ENCODE data around the gene OR2Y1. TPM values are rescaled to one million over a fixed set of nuclear protein-coding genes. Genes with fewer than 3 reads are reported as not detected.

Gene OR2Y1
- total RNA-seq, 4 donors from 2014 or later = not detected

DNA sequence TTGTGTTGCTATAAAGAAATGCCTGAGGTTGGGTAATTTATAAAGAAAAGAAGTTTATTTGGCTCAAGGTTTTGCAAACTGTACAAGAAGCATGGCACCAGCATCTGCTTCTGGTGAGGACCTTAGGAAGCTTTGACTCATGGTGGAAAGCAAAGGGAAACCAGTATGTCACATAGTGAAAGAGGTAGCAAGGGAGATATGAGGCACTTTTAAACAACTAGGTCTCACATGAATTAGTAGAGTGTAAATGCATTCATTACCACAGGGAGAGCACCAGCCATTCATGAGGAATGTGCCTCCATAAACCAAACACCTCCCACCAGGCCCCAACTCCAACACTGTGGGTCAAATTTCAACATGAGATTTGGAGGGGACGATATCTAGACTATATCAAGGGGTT is 40.8 kb downstream of the OR2Y1 start:
- TF ChIP-seq EP300 (IDR thresholded peaks at IDR 0.05) (no peak), POLR2AphosphoS5 (IDR thresholded peaks at IDR 0.05) (no peak), POLR2A (IDR thresholded peaks at IDR 0.05) (no peak), CTCF (IDR thresholded peaks at IDR 0.05) (no peak)
- WGBS, 2 donors (ENCODE audit: low coverage in 1 of 2) = 70 to 82% methylated on average over 1 of the region's 1 CpG
- H3K27ac ChIP-seq = no peak overlapping the region
- H3K27me3 ChIP-seq = peaks cover 18% of the 10 kb centered on the region
- H3K36me3 ChIP-seq = no peaks in the 10 kb centered on the region
- no peak for ATAC-seq
- H3K4me3 ChIP-seq = no peak overlapping the region
- H3K9me3 ChIP-seq = peaks cover 0 to 15% (median 0%) of the 10 kb centered on the region in 3 donors
- H3K4me1 ChIP-seq = no peaks in the 10 kb centered on the region

GRCh38 chr5:180696116-180696515 is 43.7 kb downstream of the OR2Y1 start:
- Histone ChIP-seq H3K27me3 (peaks cover 36% of the 10 kb centered on the region), H3K36me3 (no peaks in the 10 kb centered on the region), H3K4me3 (no peak overlapping the region), H3K27ac (no peak overlapping the region), H3K9me3 (peaks cover 0 to 15% (median 0%) of the 10 kb centered on the region in 3 donors), H3K4me1 (no peaks in the 10 kb centered on the region)
- no peak for TF ChIP-seq CTCF (IDR thresholded peaks at IDR 0.05)
- WGBS, 2 donors (ENCODE audit: low coverage in 1 of 2) = 53 to 70% methylated on average over 1 of the region's 1 CpG
- ATAC-seq = no peak

GRCh38 chr5:180692429-180692828 is 47.4 kb downstream of the OR2Y1 start:
- Histone ChIP-seq H3K9me3 (peaks cover 0 to 9% (median 0%) of the 10 kb centered on the region in 3 donors), H3K27ac (no peak overlapping the region), H3K4me1 (no peaks in the 10 kb centered on the region), H3K27me3 (peaks cover 42% of the 10 kb centered on the region), H3K36me3 (no peaks in the 10 kb centered on the region), H3K4me3 (no peak overlapping the region)
- WGBS, 2 donors (ENCODE audit: low coverage in 1 of 2) = 40 to 65% methylated on average over 3 of the region's 3 CpGs
- no peak for TF ChIP-seq EP300 (IDR thresholded peaks at IDR 0.05)
- no peak for TF ChIP-seq CTCF (IDR thresholded peaks at IDR 0.05)
- TF ChIP-seq POLR2AphosphoS5 (IDR thresholded peaks at IDR 0.05) = no peak
- no peak for TF ChIP-seq POLR2A (IDR thresholded peaks at IDR 0.05)
- no peak for ATAC-seq

DNA sequence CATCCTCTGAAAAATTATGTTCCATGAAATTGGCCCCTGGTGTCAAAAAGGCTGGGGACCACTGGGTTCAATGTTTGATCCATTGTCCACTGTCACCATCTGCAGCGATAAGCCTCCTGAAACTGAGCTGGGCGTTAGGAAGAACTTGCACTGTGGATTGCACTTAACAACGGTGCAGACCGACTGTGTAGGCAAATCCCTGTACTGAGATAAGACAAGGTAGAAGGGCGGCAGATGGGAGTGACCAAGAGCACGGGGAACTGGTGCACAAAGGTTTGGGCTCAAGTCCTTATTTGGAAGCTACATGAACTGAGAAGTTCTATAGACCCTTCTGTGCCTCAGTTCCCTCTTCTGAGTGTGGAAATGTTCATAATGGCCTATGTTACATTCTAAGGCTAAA is 48.8 kb downstream of the OR2Y1 start:
- TF ChIP-seq POLR2AphosphoS5 (IDR thresholded peaks at IDR 0.05) (no peak), POLR2A (IDR thresholded peaks at IDR 0.05) (no peak), CTCF (IDR thresholded peaks at IDR 0.05) (no peak), EP300 (IDR thresholded peaks at IDR 0.05) (no peak)
- ATAC-seq = no peak
- Histone ChIP-seq H3K4me3 (no peak overlapping the region), H3K36me3 (no peaks in the 10 kb centered on the region), H3K9me3 (peaks cover 0 to 4% (median 0%) of the 10 kb centered on the region in 3 donors), H3K27me3 (peaks cover 55% of the 10 kb centered on the region), H3K27ac (no peak overlapping the region), H3K4me1 (no peaks in the 10 kb centered on the region)
- WGBS, 2 donors (ENCODE audit: low coverage in 1 of 2) = 58 to 93% methylated on average over 3 to 4 of the region's 6 CpGs

DNA sequence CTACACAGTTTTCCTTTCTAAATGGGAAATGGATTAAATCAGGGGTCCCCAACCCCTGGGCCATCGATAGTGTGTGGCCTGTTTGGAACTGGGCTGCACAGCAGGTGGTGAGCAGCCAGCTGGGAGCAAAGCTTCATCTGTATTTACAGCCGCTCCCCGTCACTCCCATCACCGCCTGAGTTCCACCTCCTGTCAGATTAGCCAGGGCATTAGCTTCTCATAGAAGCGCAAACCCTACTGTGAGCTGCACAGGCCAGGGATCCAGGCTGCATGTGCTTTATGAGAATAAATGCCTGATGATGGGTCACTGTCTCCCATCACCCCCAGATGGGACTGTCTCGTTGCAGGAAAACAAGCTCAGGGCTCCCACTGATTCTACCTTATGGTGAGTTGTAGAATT is 49.3 kb downstream of the OR2Y1 start:
- WGBS, 2 donors (ENCODE audit: low coverage in 1 of 2) = 38 to 70% methylated on average over 1 to 2 of the region's 6 CpGs
- no peak overlapping the region for H3K27ac ChIP-seq

More for the DNA sequence above, 49.3 kb downstream of the OR2Y1 start:
- Histone ChIP-seq H3K4me1 (no peaks in the 10 kb centered on the region), H3K9me3 (no peaks in the 10 kb centered on the region), H3K27me3 (peaks cover 59% of the 10 kb centered on the region), H3K36me3 (no peaks in the 10 kb centered on the region), H3K4me3 (no peak overlapping the region)
- ATAC-seq = no peak
- TF ChIP-seq POLR2AphosphoS5 (IDR thresholded peaks at IDR 0.05) (no peak), CTCF (IDR thresholded peaks at IDR 0.05) (no peak)

All from gastroesophageal sphincter (tissue), 4 donors.